HG03045 (cell line): Measurements from ENCODE around the gene TUBB.
A peak's percentile ranks its signal among the peaks of the same experiment; 100 is the strongest.

Experiments used
- ATAC-seq: cut with Tn5 transposase; IDR thresholded peaks from one replicate; pipeline ENCODE4 v1.9.1; 2021; ENCODE audit warnings: mild to moderate bottlenecking, moderate library complexity; ENCODE audit not compliant: unreplicated experiment

TUBB gene

DNA sequence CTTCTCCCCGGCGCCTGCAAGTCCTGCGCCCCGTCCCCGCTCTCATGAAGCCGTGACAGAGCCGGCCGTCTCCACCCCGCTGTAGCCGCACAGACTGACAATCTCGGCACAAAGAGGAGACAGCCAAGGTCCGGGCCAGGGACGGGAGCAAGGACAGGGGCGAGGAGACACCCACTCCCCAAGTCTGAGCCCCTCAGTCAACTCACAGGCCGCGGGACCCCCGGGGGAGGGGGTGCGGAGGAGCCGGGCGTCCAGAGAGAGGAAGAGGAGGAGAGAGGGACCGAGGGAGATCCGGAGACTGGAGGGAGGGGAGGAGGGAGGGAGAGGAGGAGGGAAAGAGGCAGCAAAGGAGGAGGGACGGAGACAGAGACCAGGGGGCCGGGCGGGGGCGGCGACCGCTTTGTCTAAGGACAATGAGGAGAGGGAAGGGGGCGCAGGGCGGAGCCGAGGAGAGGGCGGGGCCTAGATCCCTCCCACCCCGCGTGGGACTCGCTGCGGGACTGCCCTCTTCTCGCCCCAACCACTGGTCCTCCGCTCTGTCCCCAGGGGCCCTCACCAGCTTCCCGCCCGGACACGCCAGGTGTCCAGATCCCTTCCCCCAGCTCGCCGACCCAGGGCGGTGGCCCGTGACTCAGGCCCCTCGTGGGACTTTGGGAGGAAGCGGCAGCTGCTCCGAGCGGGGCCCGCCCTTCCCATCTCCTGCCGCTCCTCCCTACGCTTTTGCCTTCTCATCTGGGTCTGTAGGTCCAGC lies 33.1 kb upstream of the TUBB start:
- no peak for ATAC-seq

GRCh38 chr6:30687659-30688431 lies 32.3 kb upstream of the TUBB start:
- no peak for ATAC-seq

DNA sequence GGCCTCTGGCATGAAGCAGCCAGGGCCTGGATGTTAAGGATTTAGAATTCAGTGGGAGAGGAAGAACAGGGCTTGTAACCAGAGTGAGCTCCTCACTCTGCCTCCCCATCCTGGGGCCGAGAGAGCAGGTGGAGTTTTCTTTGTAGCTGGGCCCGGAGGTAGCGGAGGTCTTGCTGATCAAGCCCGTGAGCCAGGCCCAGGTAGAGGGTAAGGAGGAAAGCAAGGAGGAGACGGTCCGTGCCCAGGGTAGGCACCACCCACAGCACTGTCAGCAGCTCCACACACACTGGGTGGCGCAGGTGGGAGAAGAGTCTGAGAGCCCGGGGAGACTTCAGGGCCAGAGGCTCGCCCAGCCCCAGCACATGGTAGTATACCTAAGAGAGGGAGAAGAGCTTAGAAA lies 31.6 kb upstream of the TUBB start:
- no peak for ATAC-seq

DNA sequence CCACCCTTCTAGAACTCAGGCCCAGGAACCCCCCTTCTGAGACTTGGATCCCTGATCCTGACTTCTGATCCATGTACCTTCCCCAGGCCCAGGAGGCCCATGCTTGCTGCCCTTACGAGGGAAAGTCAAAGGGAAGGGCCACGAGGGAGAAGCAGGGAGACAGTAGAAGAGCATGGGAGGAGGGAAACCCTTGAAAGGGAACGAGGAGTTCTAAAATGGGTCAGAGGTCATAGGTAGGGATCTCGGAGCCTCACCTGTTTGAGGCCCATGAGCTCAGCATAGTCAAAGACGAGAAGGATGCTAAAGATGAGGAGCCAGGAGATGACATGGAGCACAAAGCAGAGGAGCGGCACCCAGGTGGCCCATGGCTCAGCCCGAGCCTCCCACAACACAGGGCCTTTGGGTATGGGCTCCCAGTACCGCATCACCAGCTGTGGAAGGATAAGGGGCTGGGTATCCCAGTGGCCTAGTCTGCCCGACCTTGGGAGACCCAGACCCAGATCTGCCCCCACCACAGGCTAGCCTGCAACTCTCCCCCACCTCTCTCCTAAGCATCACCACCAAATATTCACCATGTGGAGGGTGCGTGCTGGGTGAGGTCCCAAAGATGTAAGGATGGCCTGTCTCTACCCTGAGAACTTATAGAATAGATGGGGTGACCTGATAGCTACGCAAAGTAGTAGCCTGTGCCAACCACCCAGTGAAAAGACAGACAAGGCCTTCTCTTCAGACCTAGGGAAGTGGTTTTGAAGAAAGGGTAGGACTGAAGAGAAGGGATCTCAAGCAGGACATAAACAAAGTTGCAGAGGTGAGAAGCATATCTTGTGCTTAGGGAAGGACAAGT lies 30.9 kb upstream of the TUBB start:
- no peak for ATAC-seq

- ATAC-seq = no peak
Observed at GRCh38 chr6:30689985-30690384, 30.2 kb upstream of the TUBB start.

- ATAC-seq = peak; percentile 32
Observed at GRCh38 chr6:30690403-30691207, 29.5 kb upstream of the TUBB start, which contains the start of gene NRM. NRM (minus strand) TSS chr6:30690984; CDS start chr6:30690974, 10 bp downstream.

- ATAC-seq = no peak
Observed at GRCh38 chr6:30691208-30691847, 28.8 kb upstream of the TUBB start.

GRCh38 chr6:30696432-30696831 lies 23.7 kb upstream of the TUBB start:
- no peak for ATAC-seq

GRCh38 chr6:30700340-30700739 lies 19.8 kb upstream of the TUBB start:
- no peak for ATAC-seq

DNA sequence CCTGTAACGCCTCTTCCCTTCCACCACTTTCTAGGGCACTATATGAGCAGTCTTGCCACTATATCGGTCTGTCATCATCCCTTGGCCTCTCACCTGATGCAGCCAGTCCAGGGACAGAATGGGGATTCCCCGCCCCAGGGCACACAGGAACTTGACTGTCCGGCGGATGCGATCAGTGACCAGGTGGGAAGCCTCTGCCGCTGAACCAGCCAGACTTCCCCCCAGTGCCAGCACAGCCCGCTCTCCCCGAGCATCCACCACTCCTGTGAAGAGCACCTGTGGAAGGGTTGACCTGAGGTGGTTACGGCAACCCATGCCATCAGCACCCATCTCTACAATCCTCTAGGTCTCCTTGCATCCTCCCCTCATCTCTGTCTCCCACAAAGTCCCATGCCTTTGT lies 17.1 kb upstream of the TUBB start:
- ATAC-seq = no peak

DNA sequence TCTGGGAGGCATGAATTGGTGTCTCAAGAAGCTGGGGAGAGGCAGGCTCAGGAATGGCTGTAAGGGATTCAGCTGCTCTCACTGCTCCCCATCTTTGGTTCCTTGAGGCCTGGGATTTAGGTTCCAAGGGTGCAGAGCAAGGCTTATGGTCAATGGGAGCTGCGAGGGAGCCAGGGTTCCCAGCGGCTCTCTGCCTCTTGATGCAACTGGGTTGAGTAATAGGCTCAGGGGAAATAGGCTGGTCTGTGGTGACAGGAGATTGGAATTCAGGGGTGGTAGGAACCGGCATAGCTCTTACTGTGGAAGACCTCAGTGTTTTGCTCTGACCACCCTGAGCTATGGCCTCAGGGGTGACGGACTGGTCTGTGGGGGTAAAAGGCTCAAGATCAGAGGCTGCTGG lies 16.3 kb upstream of the TUBB start:
- no peak for ATAC-seq

GRCh38 chr6:30705620-30706019 lies 14.5 kb upstream of the TUBB start:
- ATAC-seq = no peak

GRCh38 chr6:30707281-30707850 lies 12.8 kb upstream of the TUBB start:
- no peak for ATAC-seq

- no peak for ATAC-seq
Observed at GRCh38 chr6:30709101-30709868, 10.9 kb upstream of the TUBB start.

GRCh38 chr6:30711758-30712380 lies 8.3 kb upstream of the TUBB start:
- ATAC-seq = no peak

GRCh38 chr6:30712441-30712945 lies 7.7 kb upstream of the TUBB start:
- ATAC-seq = no peak

DNA sequence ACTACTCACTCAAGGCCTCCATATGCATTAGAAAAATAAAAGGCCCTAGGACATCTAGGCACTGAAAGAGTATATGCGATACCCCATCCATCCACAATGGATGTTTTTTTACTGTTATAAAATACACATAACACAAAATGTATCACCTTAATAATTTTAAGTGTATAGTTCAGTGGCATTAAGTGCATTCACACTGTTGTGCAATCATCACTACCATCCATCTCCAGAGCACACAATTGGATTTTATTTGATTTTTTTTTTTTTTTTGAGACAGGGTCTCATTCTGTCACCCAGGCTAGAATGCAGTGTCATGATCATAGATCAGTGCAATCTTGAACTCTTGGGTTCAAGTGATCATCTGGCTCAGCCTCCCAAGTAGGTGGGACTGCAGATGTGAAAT lies 5.9 kb upstream of the TUBB start:
- ATAC-seq = no peak

DNA sequence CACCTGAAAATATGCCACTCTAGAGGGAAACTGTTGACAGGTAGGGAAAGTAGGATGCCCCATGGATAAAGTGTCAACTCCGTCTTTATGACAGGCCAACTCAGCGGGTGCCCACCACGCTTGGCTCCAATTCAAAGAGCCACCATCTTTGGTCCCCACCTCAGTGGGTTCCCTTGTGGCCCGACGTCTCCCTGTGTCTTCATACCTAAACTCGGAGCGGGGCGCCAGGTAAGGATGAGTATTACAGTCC lies 3.3 kb upstream of the TUBB start:
- no peak for ATAC-seq
